NCI-H446 treated with DMSO at 0.1 percent for 48 hours (cell line): Measurements from ENCODE around the gene FAM240A.

Experiments
- DNase-seq: peaks from one replicate; lab custom pipeline; 2025; lab: John Stamatoyannopoulos, UW

Gene FAM240A

DNA sequence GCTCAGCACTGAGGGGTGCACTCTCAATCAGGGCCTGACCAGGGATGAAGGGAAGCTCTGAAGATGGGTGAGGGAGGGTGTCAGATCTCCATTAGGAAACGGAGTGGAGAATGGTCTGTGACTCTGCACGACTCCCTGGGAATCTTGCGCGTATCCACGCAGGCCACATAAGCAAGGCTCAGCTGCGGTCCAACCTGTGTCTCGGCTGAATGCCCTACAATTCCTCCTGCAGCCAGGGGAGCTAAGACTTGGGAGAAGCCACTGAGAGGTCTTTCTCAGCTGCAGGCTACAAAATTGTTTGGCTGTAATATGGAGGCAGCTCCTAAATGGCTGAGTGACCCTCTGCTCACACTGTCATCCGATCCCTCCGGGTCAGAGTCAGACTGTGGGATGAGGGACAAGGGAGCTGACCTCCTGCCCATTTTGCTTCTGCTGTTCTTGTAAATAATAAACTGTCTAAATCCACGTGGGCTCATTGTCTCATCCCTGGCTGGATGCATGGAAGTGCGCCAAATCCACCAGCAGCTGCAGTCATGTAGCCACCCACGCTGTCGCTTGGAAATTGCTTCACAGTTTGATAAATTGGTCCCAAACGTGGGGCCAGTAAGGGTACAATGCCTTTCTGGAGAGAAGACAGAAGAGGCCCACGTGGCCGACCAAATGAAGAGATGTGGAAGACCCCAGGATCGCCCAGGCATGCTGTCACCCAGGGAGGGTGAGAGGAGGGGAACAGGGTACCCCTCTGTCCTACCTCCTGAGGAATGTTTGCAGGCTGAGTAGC, 50.6 kb downstream of the FAM240A start:
- no peak for DNase-seq

DNA sequence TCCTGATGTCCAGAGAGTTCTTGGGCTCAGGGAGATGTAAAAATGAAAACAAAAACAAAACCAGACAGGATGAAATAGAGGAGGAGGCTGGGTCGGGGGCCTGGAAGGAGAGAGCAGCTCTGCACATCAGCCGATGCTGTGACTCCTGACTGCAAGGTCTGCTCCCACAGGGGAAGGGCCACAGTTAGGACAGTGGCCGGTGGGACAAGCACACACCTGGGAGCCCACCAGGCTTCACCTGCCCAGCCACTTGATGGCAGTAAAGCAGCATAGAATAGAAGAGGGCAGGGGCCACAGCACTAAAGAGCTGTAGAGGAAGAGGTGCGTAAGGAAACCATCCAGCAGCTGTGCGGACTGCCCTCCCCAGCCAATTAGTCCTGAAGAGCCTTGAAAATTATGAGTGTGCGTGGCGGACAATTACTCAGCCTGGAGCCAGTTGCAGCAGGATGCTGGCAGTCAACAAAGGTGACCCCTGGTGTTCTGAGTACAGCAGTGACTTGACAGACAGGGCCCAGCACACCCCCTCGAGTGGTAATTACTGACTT, 51.3 kb downstream of the FAM240A start:
- DNase-seq = no peak

DNA sequence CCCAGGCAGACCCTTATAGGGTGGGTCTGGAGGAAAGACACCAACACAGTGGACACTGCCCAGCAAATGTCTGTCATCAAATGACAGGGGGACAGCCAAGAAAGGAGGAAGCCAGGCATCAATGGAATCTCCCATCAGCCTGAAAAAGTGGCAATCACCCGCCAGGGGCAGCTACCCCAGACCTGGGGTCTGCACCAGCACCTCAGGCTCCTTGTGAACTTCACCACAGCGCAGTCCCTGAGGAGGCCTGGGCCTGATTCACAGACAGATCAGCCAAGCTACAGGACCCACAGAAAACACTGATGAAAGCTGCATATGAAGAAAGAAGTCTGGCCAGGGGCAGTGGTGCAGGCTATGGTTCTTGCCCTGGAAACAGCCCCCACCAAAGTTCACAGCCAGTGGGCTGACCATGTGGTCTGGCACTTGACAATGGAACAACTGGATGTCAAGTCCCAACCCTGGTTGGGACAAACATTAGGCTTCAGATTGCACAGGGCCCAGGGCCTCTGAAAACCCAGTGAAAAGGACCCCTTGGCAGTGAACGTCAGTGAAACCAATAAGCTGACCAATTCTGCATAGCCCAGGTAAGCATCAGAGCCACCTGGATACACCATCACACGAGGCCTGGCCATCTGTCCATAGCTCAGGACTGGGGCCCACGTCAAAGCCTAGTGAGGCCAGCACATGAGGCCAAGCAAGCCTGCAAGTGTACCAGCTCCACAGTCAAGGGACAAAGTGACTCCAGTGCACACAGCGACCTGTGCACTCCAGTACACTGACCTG, 52.1 kb downstream of the FAM240A start:
- DNase-seq = no peak

DNA sequence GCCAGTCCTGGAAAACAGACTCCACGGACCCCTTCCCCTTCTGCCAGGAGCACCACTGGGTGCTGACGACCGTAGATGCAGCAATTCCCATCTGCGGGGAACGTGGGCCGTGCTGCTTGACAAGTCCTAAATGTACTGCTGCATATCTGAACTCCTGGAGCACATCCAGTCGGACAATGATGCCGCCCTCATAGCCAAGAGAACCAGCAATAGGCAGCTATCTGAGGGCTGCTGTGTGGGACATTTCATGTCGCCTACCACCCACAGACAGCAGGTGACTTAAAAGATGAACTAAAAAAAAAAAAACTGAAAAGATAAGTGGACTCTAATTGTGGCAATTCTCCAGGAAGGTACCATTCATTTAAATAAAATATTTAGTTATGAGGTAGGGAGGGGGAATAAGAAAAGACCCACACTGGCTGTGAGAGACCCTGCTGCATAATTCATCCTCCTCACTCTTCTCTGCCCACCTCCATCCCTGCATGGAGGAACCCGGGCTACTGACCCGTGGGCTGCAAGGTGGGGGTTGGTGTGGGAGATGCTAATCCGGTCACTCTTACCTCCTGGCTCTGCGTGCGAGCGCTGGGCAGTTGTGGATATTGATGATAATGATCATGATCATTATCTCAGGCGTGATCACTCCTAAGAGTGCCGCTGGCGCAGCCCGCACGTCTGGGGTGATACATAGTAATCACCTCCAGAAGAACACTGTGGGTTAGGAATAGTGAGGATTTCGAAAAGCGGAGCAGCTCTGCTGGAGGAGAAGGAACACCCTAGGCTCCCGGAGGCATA, 52.8 kb downstream of the FAM240A start:
- DNase-seq = no peak

DNA sequence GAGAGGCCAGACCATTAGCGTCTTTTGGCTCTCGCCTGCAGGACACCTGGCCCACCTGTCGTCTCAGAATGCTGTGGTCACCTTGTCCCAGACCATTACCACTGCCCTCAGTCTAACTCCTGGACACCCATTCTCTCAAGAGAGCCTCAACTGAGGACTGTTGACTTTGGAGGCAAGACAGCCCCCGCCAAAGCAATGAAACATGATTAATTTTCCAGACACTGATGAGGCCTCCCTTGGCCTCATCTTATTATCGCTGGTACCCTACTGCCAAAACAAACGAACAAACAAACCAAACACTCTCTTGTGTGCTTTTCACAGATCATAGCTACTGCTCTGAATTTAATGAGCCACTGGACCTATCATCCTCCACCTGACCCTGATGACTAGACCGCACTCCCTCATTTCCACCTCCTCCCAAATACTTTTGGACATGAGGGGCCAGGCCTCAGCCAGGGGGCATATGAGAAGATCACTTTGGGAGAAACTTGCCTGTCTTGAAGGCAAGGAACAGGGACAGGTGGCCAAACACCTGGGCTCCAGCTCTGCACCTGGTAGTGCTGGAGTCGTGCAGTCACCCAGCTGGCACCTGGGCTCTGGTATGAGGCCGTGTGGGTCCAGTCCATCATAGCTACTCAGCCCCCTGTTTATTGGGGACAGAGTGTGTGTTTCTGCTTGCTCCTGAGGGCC, 53.6 kb downstream of the FAM240A start:
- no peak for DNase-seq

DNA sequence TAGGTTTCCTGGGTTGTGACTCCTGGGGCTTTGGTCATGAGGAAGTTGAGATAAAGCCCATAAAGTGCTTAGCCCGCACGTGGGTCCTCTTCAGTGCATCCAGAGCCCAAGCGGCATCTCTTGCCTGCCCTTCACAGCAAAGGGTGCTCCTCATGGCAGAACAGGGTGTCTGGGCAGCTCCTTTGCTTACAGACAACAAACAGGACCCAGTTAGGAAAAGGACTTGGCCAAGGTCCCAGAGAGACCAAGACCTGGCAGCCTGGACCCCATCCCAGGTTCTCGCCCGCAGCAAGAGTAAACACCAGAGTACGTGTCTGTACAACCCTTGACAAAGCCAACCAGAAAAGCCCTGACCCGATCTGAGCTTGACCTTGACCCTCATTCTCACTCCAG, 54.1 kb downstream of the FAM240A start:
- no peak for DNase-seq

DNA sequence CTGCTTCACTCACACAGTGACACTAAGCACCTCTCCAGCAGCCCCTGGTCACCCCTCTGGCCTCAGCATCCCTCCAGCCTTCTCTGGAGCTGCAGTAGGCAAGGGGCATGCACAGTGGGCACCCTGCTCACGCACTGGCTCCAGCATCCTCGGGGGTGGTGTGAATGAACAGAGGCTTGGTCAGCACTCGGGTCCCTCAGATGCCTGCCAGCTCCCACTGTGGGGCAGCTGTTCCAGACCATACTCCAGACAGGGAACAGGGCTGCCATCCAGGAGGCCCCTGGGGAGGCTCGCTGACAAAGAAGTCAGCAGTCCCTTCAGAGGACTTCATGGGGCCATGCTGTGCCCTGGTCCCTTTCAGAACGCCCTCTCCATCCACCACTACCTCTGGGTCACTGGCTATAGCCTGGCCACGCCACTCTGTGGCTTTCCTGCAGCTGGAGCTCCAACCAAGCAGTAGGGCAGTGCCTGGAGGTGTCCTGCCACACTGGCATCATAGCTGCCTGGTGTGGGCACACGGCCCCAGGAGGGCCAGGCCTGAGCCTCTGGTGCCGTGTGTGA, 54.8 kb downstream of the FAM240A start:
- DNase-seq = no peak

DNA sequence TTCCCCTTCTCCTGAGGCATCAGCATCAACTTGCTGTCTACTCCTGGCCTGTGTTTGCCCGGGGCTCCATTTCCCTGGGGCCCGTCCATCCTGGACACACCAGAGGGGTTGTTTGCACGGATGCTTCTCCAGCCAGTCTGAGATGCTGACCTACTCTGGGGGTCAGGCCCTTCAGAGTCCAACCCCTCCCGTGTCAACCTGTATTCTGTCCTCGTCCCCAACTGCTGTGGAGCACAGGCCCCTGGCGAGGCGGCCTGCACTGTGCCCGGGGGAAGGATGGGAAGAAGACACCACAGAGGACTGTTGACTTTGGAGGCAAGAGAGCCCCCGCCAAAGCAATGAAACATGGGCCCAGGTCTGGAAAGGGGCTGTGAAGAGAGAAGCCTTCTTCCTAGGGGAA, 55.3 kb downstream of the FAM240A start:
- no peak for DNase-seq

DNA sequence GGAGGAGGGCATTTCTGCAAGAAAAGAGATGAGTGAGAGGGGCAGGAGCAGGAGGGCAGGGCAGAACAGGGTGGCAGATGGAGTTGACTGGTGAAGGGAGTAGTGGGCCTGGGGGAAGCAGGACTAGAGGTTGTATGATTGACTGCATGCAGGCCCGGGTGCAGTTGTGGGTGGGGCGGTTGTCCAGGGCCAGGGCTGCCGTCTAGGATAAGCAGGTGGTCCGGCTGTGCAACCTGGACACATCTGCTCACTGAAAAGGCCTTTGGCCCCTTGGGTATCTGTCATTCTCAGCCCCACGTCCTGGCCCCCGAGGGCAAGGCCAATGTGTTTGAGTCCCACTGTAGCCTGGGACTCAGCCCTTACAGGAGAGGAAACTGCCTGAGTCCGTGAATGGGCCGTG, 55.8 kb downstream of the FAM240A start:
- no peak for DNase-seq

DNA sequence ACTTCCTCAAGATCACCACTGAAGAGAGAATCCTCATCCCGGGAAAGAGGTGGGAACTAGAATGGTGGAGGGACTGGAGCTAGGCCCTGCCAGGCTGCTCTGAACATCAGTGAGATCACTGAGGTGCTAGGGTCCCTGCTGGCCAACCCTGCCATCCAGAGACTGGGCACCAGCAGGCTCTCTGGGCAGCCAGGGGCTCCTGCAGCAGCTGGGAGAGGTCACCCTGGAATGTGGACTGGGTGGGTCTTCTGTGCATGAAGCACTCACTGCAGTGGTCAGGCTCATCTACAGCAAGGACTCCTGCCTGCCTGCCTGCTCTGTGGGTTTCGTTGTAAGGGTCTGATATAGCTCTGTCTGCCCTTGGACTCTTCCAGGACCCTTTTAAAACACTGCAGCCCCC, 56.3 kb downstream of the FAM240A start:
- no peak for DNase-seq

DNA sequence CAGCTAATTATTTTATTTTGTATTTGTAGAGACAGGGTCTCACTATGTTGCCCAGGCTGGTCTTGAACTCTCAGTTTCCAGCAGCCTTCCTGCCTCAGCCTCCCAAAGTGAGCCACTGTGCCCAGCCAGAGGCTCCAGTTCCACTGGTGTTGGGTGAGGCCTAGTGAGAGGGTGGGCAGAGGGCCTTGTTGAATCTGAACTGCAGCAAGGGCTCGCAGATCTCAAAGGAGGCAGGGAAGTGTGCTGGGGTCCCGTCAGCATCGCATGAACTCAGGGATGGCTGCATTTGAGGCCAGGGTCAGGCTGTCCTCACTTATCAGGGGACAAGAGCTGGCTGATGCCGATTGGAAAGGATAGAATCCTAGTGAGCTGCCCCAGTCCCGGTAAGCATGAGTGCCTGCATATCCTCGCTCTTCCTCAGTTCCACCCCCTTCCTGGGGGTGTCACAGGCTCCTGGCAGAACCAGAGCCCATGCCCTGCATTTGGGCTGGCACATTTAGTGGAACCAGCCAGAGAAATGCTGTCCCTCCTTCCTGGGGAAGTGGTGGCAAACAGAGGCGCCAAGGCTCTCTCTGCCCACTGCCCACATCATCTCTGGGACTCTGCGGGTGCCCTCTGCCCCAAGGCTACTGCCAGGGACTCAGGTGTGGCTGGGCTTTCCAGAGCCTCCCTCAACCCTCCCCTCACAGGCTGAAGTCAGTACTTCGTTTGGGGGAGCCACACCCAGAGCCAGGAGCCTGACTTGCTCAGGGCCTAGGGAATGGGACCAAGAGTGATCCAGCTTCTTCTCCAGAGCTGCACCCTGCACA, 57.1 kb downstream of the FAM240A start:
- no peak for DNase-seq

DNA sequence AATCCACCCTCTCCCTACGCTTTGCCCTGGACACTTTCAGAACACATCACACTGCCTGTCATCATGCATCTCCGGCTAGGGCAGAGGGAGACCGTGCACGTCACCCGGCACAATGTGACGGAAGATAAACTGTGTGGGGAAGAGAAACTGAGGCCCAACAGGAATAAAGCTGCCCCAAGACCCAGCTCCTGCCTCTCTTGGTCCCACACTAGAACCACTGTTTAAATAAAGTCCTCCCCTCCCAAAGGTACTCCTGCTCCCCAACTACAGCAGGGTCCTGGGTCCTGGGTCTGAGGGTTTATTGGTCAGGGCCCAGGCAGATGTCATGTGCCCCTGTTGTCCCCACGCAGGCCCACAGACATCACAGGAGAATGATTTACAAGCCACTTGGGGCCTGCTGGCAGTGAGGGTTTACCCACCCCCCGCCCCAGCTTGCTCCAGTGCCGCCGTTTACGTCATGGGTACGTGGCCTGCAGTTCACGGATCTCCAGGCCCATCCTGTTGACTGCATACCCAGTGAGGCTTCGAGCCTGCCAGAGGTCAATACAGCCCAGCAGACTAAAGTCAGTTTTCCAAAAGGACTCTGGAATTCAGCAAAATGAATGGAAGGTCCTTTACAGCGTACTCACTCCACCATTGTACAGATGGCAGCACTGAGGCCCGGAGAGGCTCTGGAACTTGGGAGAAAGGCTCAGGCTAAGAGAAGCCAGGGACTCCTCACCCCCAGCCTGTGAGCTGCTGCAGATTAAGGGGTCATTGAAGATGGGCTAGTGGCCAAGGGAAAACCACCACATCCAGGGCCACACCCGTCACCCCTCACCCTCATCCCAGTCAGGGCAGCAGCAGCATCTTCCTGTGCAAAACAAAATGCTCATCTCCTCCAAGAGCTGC, 57.9 kb downstream of the FAM240A start:
- DNase-seq = no peak

DNA sequence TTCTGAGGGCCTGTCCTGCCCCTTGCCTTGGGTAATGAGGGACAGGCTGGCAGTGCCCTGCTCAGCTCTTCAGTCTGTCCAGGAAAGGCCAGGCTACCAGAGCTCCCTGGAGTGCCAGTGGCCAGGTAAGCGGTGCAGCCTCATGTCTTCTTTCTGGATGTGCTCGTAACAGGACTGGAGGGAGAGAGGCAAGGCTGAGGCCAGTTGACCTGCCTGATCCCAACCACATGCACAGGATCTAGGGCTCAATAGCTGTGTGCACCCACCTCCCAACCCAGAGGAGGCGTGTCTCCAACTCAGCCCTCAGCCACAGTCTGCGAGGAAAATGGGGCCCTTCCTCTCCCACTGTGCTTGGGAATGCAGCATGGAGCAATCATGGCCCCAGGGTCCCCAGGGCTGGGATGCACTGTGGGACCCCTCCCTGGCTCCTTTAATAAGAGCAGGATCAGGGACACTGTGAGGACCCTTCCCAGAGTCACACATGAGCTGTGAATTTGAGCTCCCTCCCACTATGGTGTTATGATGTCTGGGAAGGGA, 58.6 kb downstream of the FAM240A start:
- no peak for DNase-seq

DNA sequence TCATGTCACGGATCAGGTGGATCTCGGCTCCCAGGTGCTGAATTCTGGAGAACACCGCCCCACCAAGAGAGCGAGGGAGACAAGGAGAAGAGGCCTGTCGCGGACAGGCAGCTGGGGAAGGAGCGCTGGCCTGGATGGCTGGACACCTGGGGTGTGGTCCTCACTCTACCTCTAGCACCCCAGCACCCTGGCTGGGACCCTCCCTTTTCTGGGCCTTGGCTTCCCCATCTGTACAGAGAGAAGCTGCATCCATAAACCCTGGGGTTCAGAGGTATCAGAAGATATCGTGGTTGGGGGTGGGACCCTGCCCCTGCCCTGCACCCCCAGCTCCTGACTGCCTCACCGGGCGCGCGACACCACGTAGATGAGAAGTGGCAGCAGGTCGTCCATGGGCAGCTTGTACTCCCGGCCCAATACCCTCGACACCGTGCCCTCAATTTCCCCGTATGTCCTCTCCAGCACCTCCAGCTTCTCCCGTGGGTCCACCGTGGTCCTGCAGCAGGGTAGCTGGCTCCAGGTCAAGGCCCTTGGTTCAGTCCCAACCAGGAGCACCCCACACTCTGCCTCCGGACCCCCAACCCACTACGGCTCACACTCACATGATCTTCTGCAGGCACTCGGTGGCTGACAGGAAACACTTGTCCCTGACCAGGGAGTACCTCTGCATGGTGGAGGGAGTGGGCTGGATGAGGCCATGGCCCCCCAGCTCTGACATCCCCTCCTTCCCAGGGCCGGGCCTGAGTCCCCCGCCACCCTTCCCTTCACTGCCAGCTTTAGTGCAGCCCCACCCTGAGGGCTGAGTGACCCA, 59.4 kb downstream of the FAM240A start:
- no peak for DNase-seq

DNA sequence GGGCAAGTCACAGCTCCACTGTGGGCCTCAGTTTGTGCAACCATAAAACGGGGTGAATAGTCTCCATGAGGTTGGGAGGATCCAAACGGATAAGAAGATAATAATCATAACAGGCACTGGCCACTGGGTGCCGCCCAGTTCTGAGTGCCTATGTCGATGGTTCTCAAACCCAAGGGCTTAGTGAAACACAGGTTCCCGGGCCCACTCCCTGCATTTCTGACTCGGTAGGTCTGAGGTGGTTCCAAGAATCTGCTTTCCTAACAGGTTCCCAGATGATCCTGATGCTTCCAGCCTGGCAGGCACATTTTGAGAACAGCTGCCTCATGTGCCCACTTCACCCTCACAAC, 60.0 kb downstream of the FAM240A start:
- DNase-seq = no peak

DNA sequence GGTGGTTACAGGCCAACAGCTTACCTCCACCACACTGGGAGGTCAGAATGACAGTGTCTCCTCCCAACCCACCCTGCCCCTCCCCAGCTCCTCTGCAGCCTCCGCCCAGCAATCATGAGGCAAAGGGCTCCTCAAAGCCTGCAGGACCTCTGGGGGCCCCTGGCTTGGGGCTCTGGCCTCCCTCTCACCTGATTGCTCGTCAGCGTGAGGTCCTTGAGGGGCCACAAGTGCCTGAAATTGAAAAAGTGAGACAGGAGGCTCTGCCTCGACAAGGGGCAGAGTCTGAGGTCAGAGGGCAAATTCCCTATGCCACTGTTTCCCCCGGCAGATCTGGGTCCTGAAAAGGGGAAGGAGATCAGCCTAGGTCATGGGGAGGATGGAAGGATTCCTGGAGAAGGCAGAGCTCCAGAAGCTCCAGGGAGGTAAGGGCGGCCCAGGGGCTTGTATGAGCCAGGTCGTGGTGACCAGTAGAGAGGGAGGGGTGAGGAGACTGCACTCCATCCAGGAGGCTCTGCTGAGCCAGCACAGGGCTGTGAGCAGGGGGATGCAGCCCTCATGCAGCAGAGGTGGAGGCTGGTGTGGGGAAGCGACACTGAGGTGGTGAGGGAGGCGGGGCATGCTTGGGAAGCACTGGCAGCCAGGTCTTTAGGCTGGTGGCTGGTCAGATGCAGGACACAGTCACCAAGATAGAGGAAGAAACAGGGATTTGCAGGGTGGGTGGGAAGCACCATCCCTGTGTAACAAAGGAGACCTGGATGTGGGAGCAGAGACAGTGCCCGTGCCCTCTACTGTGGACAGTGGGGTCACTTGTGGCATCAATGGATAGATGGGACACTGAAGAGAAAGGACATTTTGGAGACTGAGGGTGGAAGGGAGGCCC, 61.1 kb downstream of the FAM240A start:
- no peak for DNase-seq

DNA sequence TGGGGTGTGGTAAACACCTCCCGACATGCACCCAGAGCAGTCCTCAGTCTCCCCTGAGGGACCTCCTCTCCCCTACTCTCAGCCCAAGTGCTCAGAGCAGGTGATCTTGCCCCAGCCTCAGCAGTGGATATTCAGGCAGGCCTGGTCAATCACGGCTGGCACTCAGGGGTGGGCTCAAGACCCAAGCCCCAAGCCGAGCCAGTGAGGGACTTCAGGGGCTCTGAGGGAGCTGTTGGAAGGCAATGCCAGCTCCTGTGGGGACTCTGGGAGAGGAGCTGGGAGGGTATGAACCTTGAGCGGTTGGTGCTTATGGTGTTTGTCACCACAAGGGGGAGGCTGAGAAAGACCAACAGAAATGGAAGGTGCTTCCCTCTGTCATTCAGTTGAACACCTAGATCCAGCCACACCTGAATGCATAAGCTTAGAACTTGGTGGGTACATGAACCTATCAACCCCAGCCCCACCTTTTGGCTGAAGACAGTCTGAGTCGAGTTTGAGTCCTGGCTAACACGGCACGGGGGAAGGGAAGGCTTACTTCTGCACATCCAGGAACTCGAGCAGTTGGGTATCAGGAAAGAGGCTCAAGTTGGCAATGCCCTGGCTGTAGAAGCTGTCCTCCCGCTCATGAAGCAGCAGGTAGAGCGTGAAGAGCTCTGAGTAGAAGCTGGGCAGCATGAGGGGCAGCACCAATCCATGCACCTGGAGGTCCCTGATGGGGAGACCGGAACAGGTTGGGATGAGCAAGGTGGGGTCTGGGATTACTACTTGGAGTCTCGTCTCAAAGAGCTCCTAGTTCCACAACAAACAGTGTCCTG, 61.9 kb downstream of the FAM240A start:
- no peak for DNase-seq
